Upper lobe of left lung (tissue), 4 donors: ENCODE data around the gene KRT82.

Source experiments
- CTCF ChIP-seq, 6 experiments: fragments of 450-650 bp in 4 of 6; fragments of 200-600 bp in 2 of 6; sonication (generic) in 2 of 6; IDR thresholded peaks; one replicate each; pipeline ENCODE4 v1.5.1; 2016 to 2019; ENCODE audit warnings: antibody characterized with exemption in 6 of 6
- EP300 ChIP-seq, 4 donors: sonication (generic); formaldehyde crosslinking; IDR thresholded peaks; one replicate each; pipeline ENCODE4 v1.5.1; 2017; ENCODE audit warnings: antibody characterized with exemption in 4 of 4, control low read depth in 2 of 4
- POLR2A ChIP-seq, 4 donors: fragments of 450-650 bp; IDR thresholded peaks; one replicate each; pipeline ENCODE4 v1.5.1; 2016 to 2017; ENCODE audit warnings: antibody characterized with exemption in 4 of 4, mild to moderate bottlenecking in 2 of 4
- POLR2AphosphoS5 ChIP-seq, 2 donors: sonication (generic); formaldehyde crosslinking; IDR thresholded peaks; one replicate each; pipeline ENCODE4 v1.5.1; 2017; ENCODE audit warnings: antibody characterized with exemption in 2 of 2

DNA sequence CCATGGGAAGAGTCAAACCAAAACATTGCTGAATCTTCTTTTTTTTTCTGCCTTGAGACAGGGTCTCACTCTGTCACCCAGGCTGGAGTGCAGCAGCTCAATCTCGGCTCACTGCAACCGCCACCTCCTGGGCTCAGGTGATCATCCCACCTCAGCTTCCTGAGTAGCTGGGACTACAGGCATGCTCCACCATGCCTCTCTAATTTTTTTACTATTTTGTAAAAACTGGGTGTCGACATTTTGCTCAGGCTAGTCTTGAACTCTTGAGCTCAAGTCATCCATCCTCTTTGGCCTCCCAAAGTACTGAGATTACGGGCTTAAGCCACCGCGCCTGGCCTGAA lies 29.5 kb upstream of the KRT82 start:
- TF ChIP-seq POLR2A (IDR thresholded peaks at IDR 0.05) (no peak), CTCF (IDR thresholded peaks at IDR 0.05) (no peak), POLR2AphosphoS5 (IDR thresholded peaks at IDR 0.05) (no peak), EP300 (IDR thresholded peaks at IDR 0.05) (no peak)
